NCI-H2196 treated with DMSO at 0.1 percent for 48 hours (cell line): ENCODE results near the gene PTPRE.

Experiments
- DNase-seq: peaks from one replicate; lab custom pipeline; 2025; ENCODE audit not compliant: unreplicated experiment; lab: John Stamatoyannopoulos, UW

PTPRE gene

GRCh38 chr10:128018691-128019090 is 111.8 kb downstream of the PTPRE start:
- no peak for DNase-seq

GRCh38 chr10:128022261-128023196 is 115.6 kb downstream of the PTPRE start:
- DNase-seq: no peak

- no peak for DNase-seq
These were observed 117.5 kb downstream of the PTPRE start for GRCh38 chr10:128024426-128024825.

- no peak for DNase-seq
These were observed 118.5 kb downstream of the PTPRE start for GRCh38 chr10:128025437-128025836.

GRCh38 chr10:128025951-128026350 is 119.0 kb downstream of the PTPRE start:
- no peak for DNase-seq

- DNase-seq: no peak
These were observed 119.9 kb downstream of the PTPRE start for GRCh38 chr10:128026615-128027300.

- DNase-seq: no peak
These were observed 120.4 kb downstream of the PTPRE start for GRCh38 chr10:128027306-128027705.

- no peak for DNase-seq
These were observed 121.1 kb downstream of the PTPRE start for GRCh38 chr10:128027822-128028507.

- DNase-seq: no peak
These were observed 121.8 kb downstream of the PTPRE start for GRCh38 chr10:128028508-128029289.

GRCh38 chr10:128029290-128029651 is 122.4 kb downstream of the PTPRE start:
- no peak for DNase-seq

- no peak for DNase-seq
These were observed 122.9 kb downstream of the PTPRE start for GRCh38 chr10:128029731-128030369.

- no peak for DNase-seq
These were observed 123.7 kb downstream of the PTPRE start for GRCh38 chr10:128030498-128031072.

GRCh38 chr10:128031216-128031615 is 124.3 kb downstream of the PTPRE start:
- DNase-seq: no peak

- no peak for DNase-seq
These were observed 125.6 kb downstream of the PTPRE start for GRCh38 chr10:128032466-128032865.

- no peak for DNase-seq
These were observed 128.7 kb downstream of the PTPRE start for GRCh38 chr10:128035557-128035973.

GRCh38 chr10:128036011-128036615 is 129.2 kb downstream of the PTPRE start:
- DNase-seq: no peak

- DNase-seq: no peak
These were observed 130.0 kb downstream of the PTPRE start for GRCh38 chr10:128036746-128037543.

GRCh38 chr10:128040096-128040495 is 133.2 kb downstream of the PTPRE start:
- no peak for DNase-seq

- no peak for DNase-seq
These were observed 133.8 kb downstream of the PTPRE start for GRCh38 chr10:128040681-128041080.
